Measurements from ENCODE around the gene ARL14. TPM values are rescaled to one million over a fixed set of nuclear protein-coding genes. Genes with fewer than 3 reads are reported as not detected.
"Not testable (repeated sequence)": the region's sequence is repeated elsewhere in the genome, so short reads cannot be mapped to it uniquely, and the experiment has no call there.

Gene ARL14
- total RNA-seq, 6 experiments from 2014 or later: 0.31 to 0.66 TPM; not detected in 4

GRCh38 chr3:160709477-160710182, 32.7 kb downstream of the ARL14 start:
- intact Hi-C loops (cut with DNase I): loop anchor here in 1 of 2 donors (10.0 kb wide), 1 partner anchor 235 kb away; no protein-coding TSS in a partner anchor
- Histone ChIP-seq H3K27ac (no peak overlapping the region), H3K4me3 (no peak overlapping the region), H3K9me3 (no peaks in the 10 kb centered on the region), H3K4me1 (peaks cover 0 to 5% (median 2%) of the 10 kb centered on the region in 4 donors), H3K36me3 (no peaks in the 10 kb centered on the region), H3K27me3 (no peaks in the 10 kb centered on the region)
- ATAC-seq (peak; percentile 42 to 76 (median 50)), DNase-seq (no peak)
- no peak for TF ChIP-seq POLR2A (IDR thresholded peaks at IDR 0.05)
- no peak for TF ChIP-seq CTCF (IDR thresholded peaks at IDR 0.05)
- 49% methylated on average over 3 of the region's 3 CpGs for WGBS (ENCODE audit: insufficient coverage, low coverage, low lambda C conversion rate, missing lambda C conversion rate)

- H3K27me3 ChIP-seq; H3K36me3 ChIP-seq; intact Hi-C loops (cut with DNase I); H3K4me3 ChIP-seq; H3K9me3 ChIP-seq; H3K4me1 ChIP-seq; H3K27ac ChIP-seq; ATAC-seq; DNase-seq: not testable (repeated sequence)
- 91% methylated on average over 3 of the region's 3 CpGs for WGBS (ENCODE audit: insufficient coverage, low coverage, low lambda C conversion rate, missing lambda C conversion rate)
Observed at GRCh38 chr3:160713144-160713543, 36.2 kb downstream of the ARL14 start.

GRCh38 chr3:160719710-160720109, 42.8 kb downstream of the ARL14 start:
- peak in 1 of 4 donors; percentile 18 for ATAC-seq
- no peak for DNase-seq
- no peak overlapping the region for H3K27ac ChIP-seq
- TF ChIP-seq CTCF (IDR thresholded peaks at IDR 0.05) (no peak), POLR2A (IDR thresholded peaks at IDR 0.05) (no peak)
- no peak overlapping the region for H3K4me3 ChIP-seq
- intact Hi-C loops (cut with DNase I): no loop called here
- no peaks in the 10 kb centered on the region for H3K4me1 ChIP-seq
- no peaks in the 10 kb centered on the region for H3K27me3 ChIP-seq
- H3K36me3 ChIP-seq: no peaks in the 10 kb centered on the region
- no peaks in the 10 kb centered on the region for H3K9me3 ChIP-seq
- 86% methylated on average over 3 of the region's 11 CpGs for WGBS (ENCODE audit: insufficient coverage, low coverage, low lambda C conversion rate, missing lambda C conversion rate)

- no peaks in the 10 kb centered on the region for H3K4me1 ChIP-seq
- no peaks in the 10 kb centered on the region for H3K27me3 ChIP-seq
- 33% methylated on average over 1 of the region's 5 CpGs for WGBS (ENCODE audit: insufficient coverage, low coverage, low lambda C conversion rate, missing lambda C conversion rate)
- DNase-seq: no peak
- peak; percentile 52 to 64 (median 58) for ATAC-seq
- H3K36me3 ChIP-seq: no peaks in the 10 kb centered on the region
- no peak overlapping the region for H3K4me3 ChIP-seq
- TF ChIP-seq POLR2A (IDR thresholded peaks at IDR 0.05): no peak
- peak in 2 of 4 donors; percentile 21 to 30 for TF ChIP-seq CTCF (IDR thresholded peaks at IDR 0.05)
- intact Hi-C loops (cut with DNase I): no loop called here
- H3K9me3 ChIP-seq: no peaks in the 10 kb centered on the region
- no peak overlapping the region for H3K27ac ChIP-seq
Observed at GRCh38 chr3:160720123-160720746, 43.3 kb downstream of the ARL14 start.

DNA sequence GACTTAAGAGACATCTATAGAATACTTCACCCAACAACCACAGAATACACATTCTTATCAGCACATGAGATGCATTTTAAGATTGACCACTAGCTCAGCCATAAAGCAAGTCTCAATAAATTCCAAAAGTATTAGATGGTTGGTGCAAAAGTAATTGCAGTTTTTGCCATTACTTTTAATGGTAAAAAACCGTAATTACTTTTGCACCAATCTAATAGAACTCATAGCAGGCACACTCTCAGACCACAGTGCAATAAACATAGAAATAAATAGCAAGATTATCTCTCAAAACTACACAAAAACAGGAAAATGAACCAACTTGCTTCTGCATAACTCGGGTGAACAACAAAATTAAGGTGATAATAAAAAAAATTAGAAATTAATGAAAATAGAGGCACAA, 45.4 kb downstream of the ARL14 start:
- H3K4me3 ChIP-seq: no peak overlapping the region

More for the DNA sequence above, 45.4 kb downstream of the ARL14 start:
- H3K9me3 ChIP-seq: no peaks in the 10 kb centered on the region
- WGBS (ENCODE audit: insufficient coverage, low coverage, low lambda C conversion rate, missing lambda C conversion rate): 56% methylated on average over 2 of the region's 2 CpGs
- no peak overlapping the region for H3K27ac ChIP-seq
- no peaks in the 10 kb centered on the region for H3K36me3 ChIP-seq
- H3K27me3 ChIP-seq: no peaks in the 10 kb centered on the region
- H3K4me1 ChIP-seq: no peaks in the 10 kb centered on the region
- TF ChIP-seq POLR2A (IDR thresholded peaks at IDR 0.05): no peak
- TF ChIP-seq CTCF (IDR thresholded peaks at IDR 0.05): no peak
- no peak for ATAC-seq
- intact Hi-C loops (cut with DNase I): no loop called here
- DNase-seq: no peak
